GM23338 (cell line): ENCODE data around the gene ERI3.

Experiments
- EZH2 ChIP-seq: fragments of 200-600 bp; sonication (generic); IDR thresholded peaks from one replicate; pipeline ENCODE4 v1.8.0; 2017; ENCODE audit warnings: antibody characterized with exemption, mild to moderate bottlenecking, low read depth; ENCODE audit not compliant: unreplicated experiment
- EZH2phosphoT487 ChIP-seq: fragments of 200-600 bp; sonication (generic); IDR thresholded peaks from one replicate; pipeline ENCODE4 v1.8.1; 2018; ENCODE audit warnings: antibody characterized with exemption; ENCODE audit not compliant: unreplicated experiment
- JUNB ChIP-seq: IDR thresholded peaks from one replicate; pipeline ENCODE4 v1.6.1; 2016; ENCODE audit warnings: antibody characterized with exemption; ENCODE audit not compliant: unreplicated experiment
- NANOG ChIP-seq: IDR thresholded peaks from 2 replicates; pipeline ENCODE4 v1.6.1; 2016; ENCODE audit warnings: antibody characterized with exemption, borderline replicate concordance
- POLR2AphosphoS5 ChIP-seq: IDR thresholded peaks from 2 replicates; pipeline ENCODE4 v1.6.1; 2016; ENCODE audit warnings: antibody characterized with exemption, low read depth
- ZNF114 ChIP-seq: fragments of 250-450 bp; sonication (Bioruptor Pico); IDR thresholded peaks from 2 replicates; pipeline ENCODE4 v1.5.0; 2020; ENCODE audit warnings: mild to moderate bottlenecking, moderate library complexity
- TF ChIP-seq, protein P1 (sequence below), 2 experiments: fragments of 200-600 bp in 1 of 2; sonication (generic) in 1 of 2; conservative IDR thresholded peaks; 2 replicates each; pipeline versions ENCODE4 v1.5.1 to v1.6.1; 2016 to 2017; ENCODE audit warnings: antibody characterized with exemption in 2 of 2, low read depth in 2 of 2, mild to moderate bottlenecking in 2 of 2, moderate library complexity in 1 of 2
- TF ChIP-seq, protein P2 (sequence below): IDR thresholded peaks from one replicate; pipeline ENCODE4 v1.6.1; 2018; ENCODE audit warnings: antibody characterized with exemption; ENCODE audit not compliant: unreplicated experiment
- TF ChIP-seq, protein P3 (sequence below): IDR thresholded peaks from 2 replicates; pipeline ENCODE4 v1.6.1; 2016; ENCODE audit warnings: antibody characterized with exemption

DNA sequence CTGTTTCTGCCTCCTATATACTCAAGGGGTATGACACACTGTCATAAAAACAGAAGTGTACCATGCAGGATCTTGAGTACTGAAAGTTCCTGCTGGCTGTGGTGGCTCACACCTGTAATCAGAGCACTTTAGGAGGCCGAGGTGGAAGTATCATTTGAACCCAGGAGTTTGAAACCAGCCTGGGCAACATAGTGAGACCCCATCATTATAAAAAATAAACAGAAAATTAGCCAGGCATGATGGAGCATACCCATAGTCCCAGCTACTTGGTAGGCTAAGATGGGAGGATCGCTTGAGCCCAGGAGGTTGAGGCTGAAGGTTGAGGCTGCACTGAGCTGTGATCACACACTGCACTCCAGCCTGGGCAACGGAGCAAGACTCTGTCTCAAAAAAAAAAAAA, 20.1 kb downstream of the ERI3 start:
- TF ChIP-seq, protein P1, sequence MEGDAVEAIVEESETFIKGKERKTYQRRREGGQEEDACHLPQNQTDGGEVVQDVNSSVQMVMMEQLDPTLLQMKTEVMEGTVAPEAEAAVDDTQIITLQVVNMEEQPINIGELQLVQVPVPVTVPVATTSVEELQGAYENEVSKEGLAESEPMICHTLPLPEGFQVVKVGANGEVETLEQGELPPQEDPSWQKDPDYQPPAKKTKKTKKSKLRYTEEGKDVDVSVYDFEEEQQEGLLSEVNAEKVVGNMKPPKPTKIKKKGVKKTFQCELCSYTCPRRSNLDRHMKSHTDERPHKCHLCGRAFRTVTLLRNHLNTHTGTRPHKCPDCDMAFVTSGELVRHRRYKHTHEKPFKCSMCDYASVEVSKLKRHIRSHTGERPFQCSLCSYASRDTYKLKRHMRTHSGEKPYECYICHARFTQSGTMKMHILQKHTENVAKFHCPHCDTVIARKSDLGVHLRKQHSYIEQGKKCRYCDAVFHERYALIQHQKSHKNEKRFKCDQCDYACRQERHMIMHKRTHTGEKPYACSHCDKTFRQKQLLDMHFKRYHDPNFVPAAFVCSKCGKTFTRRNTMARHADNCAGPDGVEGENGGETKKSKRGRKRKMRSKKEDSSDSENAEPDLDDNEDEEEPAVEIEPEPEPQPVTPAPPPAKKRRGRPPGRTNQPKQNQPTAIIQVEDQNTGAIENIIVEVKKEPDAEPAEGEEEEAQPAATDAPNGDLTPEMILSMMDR (conservative IDR thresholded peaks at IDR 0.05; ENCODE audit: low read depth in 2 of 2), result no peak
- TF ChIP-seq EZH2 (no peak), EZH2phosphoT487 (no peak), JUNB (no peak), POLR2AphosphoS5 (no peak), NANOG (no peak), ZNF114 (no peak)
- TF ChIP-seq, protein P2, sequence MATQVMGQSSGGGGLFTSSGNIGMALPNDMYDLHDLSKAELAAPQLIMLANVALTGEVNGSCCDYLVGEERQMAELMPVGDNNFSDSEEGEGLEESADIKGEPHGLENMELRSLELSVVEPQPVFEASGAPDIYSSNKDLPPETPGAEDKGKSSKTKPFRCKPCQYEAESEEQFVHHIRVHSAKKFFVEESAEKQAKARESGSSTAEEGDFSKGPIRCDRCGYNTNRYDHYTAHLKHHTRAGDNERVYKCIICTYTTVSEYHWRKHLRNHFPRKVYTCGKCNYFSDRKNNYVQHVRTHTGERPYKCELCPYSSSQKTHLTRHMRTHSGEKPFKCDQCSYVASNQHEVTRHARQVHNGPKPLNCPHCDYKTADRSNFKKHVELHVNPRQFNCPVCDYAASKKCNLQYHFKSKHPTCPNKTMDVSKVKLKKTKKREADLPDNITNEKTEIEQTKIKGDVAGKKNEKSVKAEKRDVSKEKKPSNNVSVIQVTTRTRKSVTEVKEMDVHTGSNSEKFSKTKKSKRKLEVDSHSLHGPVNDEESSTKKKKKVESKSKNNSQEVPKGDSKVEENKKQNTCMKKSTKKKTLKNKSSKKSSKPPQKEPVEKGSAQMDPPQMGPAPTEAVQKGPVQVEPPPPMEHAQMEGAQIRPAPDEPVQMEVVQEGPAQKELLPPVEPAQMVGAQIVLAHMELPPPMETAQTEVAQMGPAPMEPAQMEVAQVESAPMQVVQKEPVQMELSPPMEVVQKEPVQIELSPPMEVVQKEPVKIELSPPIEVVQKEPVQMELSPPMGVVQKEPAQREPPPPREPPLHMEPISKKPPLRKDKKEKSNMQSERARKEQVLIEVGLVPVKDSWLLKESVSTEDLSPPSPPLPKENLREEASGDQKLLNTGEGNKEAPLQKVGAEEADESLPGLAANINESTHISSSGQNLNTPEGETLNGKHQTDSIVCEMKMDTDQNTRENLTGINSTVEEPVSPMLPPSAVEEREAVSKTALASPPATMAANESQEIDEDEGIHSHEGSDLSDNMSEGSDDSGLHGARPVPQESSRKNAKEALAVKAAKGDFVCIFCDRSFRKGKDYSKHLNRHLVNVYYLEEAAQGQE, result no peak
- TF ChIP-seq, protein P3, sequence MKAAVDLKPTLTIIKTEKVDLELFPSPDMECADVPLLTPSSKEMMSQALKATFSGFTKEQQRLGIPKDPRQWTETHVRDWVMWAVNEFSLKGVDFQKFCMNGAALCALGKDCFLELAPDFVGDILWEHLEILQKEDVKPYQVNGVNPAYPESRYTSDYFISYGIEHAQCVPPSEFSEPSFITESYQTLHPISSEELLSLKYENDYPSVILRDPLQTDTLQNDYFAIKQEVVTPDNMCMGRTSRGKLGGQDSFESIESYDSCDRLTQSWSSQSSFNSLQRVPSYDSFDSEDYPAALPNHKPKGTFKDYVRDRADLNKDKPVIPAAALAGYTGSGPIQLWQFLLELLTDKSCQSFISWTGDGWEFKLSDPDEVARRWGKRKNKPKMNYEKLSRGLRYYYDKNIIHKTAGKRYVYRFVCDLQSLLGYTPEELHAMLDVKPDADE, result no peak
